OCI-LY3 (cell line): Measurements from ENCODE around the gene GSS.
"Not testable (repeated sequence)": the region's sequence is repeated elsewhere in the genome, so short reads cannot be mapped to it uniquely, and the experiment has no call there.

Experiments used
- H2AFZ ChIP-seq: fragments of 200-600, 300-600 bp; shearing (Covaris generic); 2 replicates; pipeline ENCODE4 v1.6.0; 2014; ENCODE audit warnings: antibody characterized with exemption, low read depth, low read length
- H3K27ac ChIP-seq: fragments of 200-600, 300-600 bp; sonication (generic); 2 replicates; pipeline ENCODE4 v1.5.1; 2014; ENCODE audit warnings: mild to moderate bottlenecking, low read length, moderate library complexity, mixed read lengths
- H3K27me3 ChIP-seq: fragments of 200-600, 300-600 bp; sonication (generic); 2 replicates; pipeline ENCODE4 v1.6.1; 2014; ENCODE audit warnings: low read depth, low read length, mixed read lengths
- H3K36me3 ChIP-seq: fragments of 200-600, 300-600 bp; sonication (generic); replicated peaks from 2 replicates; pipeline ENCODE3; 2014; ENCODE audit warnings: low read depth, low read length, mixed read lengths
- H3K4me1 ChIP-seq: fragments of 300-600, 200-600 bp; sonication (generic); 2 replicates; pipeline ENCODE4 v1.6.1; 2014; ENCODE audit warnings: low read length, mixed read lengths
- H3K4me2 ChIP-seq: fragments of 200-600, 300-600 bp; sonication (generic); 2 replicates; pipeline ENCODE4 v1.6.1; 2014; ENCODE audit warnings: low read length, mixed read lengths
- H3K4me3 ChIP-seq: fragments of 300-600, 200-600 bp; sonication (generic); 2 replicates; pipeline ENCODE4 v1.5.1; 2014; ENCODE audit warnings: antibody characterized with exemption, mild to moderate bottlenecking, low read length, moderate library complexity
- H3K79me2 ChIP-seq: fragments of 300-600, 200-600 bp; shearing (Covaris generic); 2 replicates; pipeline ENCODE4 v1.6.1; 2014; ENCODE audit warnings: mild to moderate bottlenecking, low read length, mixed read lengths
- H3K9ac ChIP-seq: fragments of 300-600, 200-600 bp; shearing (Covaris generic); 2 replicates; pipeline ENCODE4 v1.6.0; 2014; ENCODE audit warnings: mild to moderate bottlenecking, low read length, moderate library complexity
- H3K9me3 ChIP-seq: fragments of 200-600, 300-600 bp; shearing (Covaris generic); 2 replicates; pipeline ENCODE4 v1.6.1; 2014; ENCODE audit warnings: low read length, mixed read lengths; ENCODE audit not compliant: insufficient read depth
- H4K20me1 ChIP-seq: fragments of 200-600, 300-600 bp; sonication (generic); 2 replicates; pipeline ENCODE4 v1.6.1; 2016; ENCODE audit warnings: low read length, mixed read lengths; ENCODE audit not compliant: insufficient read depth
- EZH2phosphoT487 ChIP-seq: fragments of 200-600 bp; shearing (Covaris generic); IDR thresholded peaks from 2 replicates; pipeline ENCODE4 v1.6.1; 2018; ENCODE audit warnings: antibody characterized with exemption, mixed run types, low read depth
- TF ChIP-seq, protein P1 (sequence below): fragments of 200-600, 300-600 bp; sonication (generic); IDR thresholded peaks from 2 replicates; pipeline ENCODE4 v1.5.1; 2014; ENCODE audit warnings: antibody characterized with exemption, low read length, low read depth

Gene GSS

GRCh38 chr20:34915749-34916455, 39.7 kb downstream of the GSS start:
- Histone ChIP-seq H3K9ac (no peak overlapping the region), H2AFZ (no peak overlapping the region), H3K79me2 (no peaks in the 10 kb centered on the region), H3K27ac (no peak overlapping the region), H3K4me2 (no peak overlapping the region), H3K36me3 (no peaks in the 10 kb centered on the region), H4K20me1 (no peaks in the 10 kb centered on the region), H3K27me3 (no peaks in the 10 kb centered on the region), H3K9me3 (no peaks in the 10 kb centered on the region), H3K4me3 (no peak overlapping the region), H3K4me1 (peaks cover 8% of the 10 kb centered on the region)
- TF ChIP-seq, protein P1, sequence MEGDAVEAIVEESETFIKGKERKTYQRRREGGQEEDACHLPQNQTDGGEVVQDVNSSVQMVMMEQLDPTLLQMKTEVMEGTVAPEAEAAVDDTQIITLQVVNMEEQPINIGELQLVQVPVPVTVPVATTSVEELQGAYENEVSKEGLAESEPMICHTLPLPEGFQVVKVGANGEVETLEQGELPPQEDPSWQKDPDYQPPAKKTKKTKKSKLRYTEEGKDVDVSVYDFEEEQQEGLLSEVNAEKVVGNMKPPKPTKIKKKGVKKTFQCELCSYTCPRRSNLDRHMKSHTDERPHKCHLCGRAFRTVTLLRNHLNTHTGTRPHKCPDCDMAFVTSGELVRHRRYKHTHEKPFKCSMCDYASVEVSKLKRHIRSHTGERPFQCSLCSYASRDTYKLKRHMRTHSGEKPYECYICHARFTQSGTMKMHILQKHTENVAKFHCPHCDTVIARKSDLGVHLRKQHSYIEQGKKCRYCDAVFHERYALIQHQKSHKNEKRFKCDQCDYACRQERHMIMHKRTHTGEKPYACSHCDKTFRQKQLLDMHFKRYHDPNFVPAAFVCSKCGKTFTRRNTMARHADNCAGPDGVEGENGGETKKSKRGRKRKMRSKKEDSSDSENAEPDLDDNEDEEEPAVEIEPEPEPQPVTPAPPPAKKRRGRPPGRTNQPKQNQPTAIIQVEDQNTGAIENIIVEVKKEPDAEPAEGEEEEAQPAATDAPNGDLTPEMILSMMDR = no peak
- TF ChIP-seq EZH2phosphoT487 = no peak

GRCh38 chr20:34915131-34915530, 40.5 kb downstream of the GSS start:
- Histone ChIP-seq H3K36me3 (no peaks in the 10 kb centered on the region), H3K79me2 (no peaks in the 10 kb centered on the region), H3K4me1 (peaks cover 8% of the 10 kb centered on the region), H3K9ac (no peak overlapping the region), H3K27ac (no peak overlapping the region), H3K4me2 (no peak overlapping the region), H3K9me3 (no peaks in the 10 kb centered on the region), H3K4me3 (no peak overlapping the region), H4K20me1 (no peaks in the 10 kb centered on the region), H2AFZ (no peak overlapping the region), H3K27me3 (no peaks in the 10 kb centered on the region)
- TF ChIP-seq, protein P1 = no peak
- no peak for TF ChIP-seq EZH2phosphoT487

DNA sequence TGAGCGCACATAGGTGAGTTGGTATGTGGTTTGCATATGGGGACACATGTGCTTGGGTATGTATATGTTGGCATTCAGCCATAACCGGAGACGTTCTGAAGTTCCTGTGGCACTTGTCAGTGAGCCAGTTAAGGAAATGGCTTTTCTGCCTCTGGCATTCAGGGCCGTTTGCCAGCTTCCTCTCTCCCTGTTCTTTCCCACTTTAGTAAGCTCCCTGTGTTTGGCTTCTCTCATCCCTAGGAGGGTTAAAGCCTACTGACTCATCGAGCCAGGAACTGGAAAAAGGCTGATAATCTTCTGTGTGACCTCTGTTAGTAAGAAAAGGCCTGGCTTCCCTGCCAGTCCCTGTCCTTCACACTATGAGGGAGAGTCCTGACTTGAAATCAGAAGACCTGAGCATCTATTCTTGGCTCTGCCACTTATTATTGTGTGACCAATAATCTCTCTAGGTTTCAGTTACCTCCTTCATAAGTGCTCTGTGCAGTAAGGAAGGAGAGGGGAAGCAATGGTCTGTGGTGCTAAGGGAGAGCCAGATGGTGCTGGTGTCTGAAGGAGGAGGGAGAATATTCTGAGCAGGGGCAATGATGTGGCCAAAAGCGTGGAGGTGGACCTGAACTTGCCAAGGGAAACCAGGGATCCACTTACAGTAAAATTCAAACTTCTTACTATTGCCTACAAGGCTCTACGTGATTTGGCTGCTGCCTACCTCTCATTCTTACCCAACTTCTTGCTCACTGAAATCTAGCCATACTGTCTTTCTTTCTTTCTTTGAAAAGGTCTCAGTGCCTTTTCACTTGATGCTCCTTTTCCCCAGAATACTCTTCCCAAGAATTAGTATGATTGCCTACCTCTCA, 47.8 kb downstream of the GSS start:
- no peaks in the 10 kb centered on the region for H3K27me3 ChIP-seq
- H3K9me3 ChIP-seq = no peaks in the 10 kb centered on the region
- H4K20me1 ChIP-seq = no peaks in the 10 kb centered on the region
- H3K4me2 ChIP-seq = no peak overlapping the region
- no peaks in the 10 kb centered on the region for H3K36me3 ChIP-seq
- no peak overlapping the region for H3K4me3 ChIP-seq
- no peak overlapping the region for H3K27ac ChIP-seq
- no peak overlapping the region for H2AFZ ChIP-seq
- TF ChIP-seq, protein P1 = no peak
- TF ChIP-seq EZH2phosphoT487 = no peak
- no peak overlapping the region for H3K9ac ChIP-seq
- no peaks in the 10 kb centered on the region for H3K79me2 ChIP-seq
- peaks cover 28% of the 10 kb centered on the region for H3K4me1 ChIP-seq

DNA sequence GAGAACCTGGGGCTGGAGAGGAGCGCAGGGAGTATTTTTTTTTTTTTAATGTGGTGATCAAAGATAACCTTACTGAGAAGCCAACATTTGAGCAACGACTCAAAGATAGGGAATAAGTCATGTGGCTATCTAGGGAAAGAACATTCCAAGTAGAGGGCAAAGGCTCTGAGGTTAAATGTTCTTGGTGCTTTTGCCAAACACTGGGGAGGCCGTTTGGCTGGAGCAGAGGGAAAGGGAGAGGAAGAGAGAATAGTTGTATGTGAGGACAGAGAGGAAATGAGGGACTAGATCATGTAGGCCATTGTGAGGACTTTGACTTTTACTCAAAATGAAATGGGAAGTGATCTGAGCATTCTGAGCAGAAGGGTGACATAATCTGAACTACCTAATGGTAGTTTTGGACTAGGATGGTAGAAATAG, 51.4 kb downstream of the GSS start:
- Histone ChIP-seq H3K4me3 (no peak overlapping the region), H3K4me1 (peaks cover 28% of the 10 kb centered on the region), H3K4me2 (peak overlapping the region; percentile 47), H3K27ac (peak overlapping the region; percentile 33), H3K27me3 (no peaks in the 10 kb centered on the region), H3K36me3 (no peaks in the 10 kb centered on the region), H3K9me3 (no peaks in the 10 kb centered on the region), H3K79me2 (no peaks in the 10 kb centered on the region), H3K9ac (no peak overlapping the region), H4K20me1 (no peaks in the 10 kb centered on the region), H2AFZ (no peak overlapping the region)
- TF ChIP-seq EZH2phosphoT487 = no peak
- TF ChIP-seq, protein P1 = no peak

GRCh38 chr20:34898731-34899130, 56.9 kb downstream of the GSS start:
- not testable (repeated sequence) for H3K4me3 ChIP-seq, H4K20me1 ChIP-seq, H3K27me3 ChIP-seq, H3K79me2 ChIP-seq, H3K27ac ChIP-seq, H3K4me2 ChIP-seq, H3K4me1 ChIP-seq, H3K36me3 ChIP-seq, H2AFZ ChIP-seq, H3K9me3 ChIP-seq, H3K9ac ChIP-seq

- H2AFZ ChIP-seq, H4K20me1 ChIP-seq, H3K9ac ChIP-seq, H3K9me3 ChIP-seq, H3K4me2 ChIP-seq, H3K27ac ChIP-seq, H3K27me3 ChIP-seq, H3K4me3 ChIP-seq, H3K36me3 ChIP-seq, H3K4me1 ChIP-seq, H3K79me2 ChIP-seq: not testable (repeated sequence)
Observed at GRCh38 chr20:34898129-34898528, 57.5 kb downstream of the GSS start.
